Tibial nerve (tissue), 4 donors: ENCODE results near the gene PFKFB4. TPM values are rescaled to one million over a fixed set of nuclear protein-coding genes. Genes with fewer than 3 reads are reported as not detected.

Experiments used
- DNase-seq, 2 donors: peaks; one replicate each; pipeline ENCODE4 v3.0.0-alpha.2; 2019; ENCODE audit warnings: low spot score in 2 of 2
- H3K27ac ChIP-seq, 4 donors: fragments of 200-600 bp; sonication (generic) in 3 of 4; one replicate each; pipeline ENCODE4 v1.5.1; 2017 to 2019; ENCODE audit warnings: mild to moderate bottlenecking in 1 of 4
- H3K27me3 ChIP-seq, 2 donors: fragments of 200-600 bp; sonication (generic) in 1 of 2; one replicate each; pipeline versions ENCODE4 v1.5.1 to v1.6.0; 2017 to 2019
- H3K36me3 ChIP-seq, 3 donors: fragments of 200-600 bp; sonication (generic); one replicate each; pipeline ENCODE4 v1.5.1; 2018 to 2019
- H3K4me1 ChIP-seq, 4 donors: fragments of 200-600 bp; sonication (generic) in 3 of 4; one replicate each; pipeline ENCODE4 v1.5.1; 2017 to 2019
- H3K4me3 ChIP-seq, 4 donors: fragments of 200-600 bp; sonication (generic) in 3 of 4; one replicate each; pipeline ENCODE4 v1.5.1; 2017 to 2019; ENCODE audit warnings: mild to moderate bottlenecking in 1 of 4, moderate library complexity in 1 of 4
- H3K9me3 ChIP-seq, 4 donors: fragments of 200-600 bp; sonication (generic) in 3 of 4; one replicate each; pipeline ENCODE4 v1.5.1; 2017 to 2019
- EP300 ChIP-seq, 2 donors: sonication (generic); formaldehyde crosslinking; IDR thresholded peaks; one replicate each; pipeline ENCODE4 v1.6.1; 2017; ENCODE audit warnings: antibody characterized with exemption in 2 of 2, mild to moderate bottlenecking in 1 of 2
- POLR2A ChIP-seq, 2 donors: fragments of 450-650 bp; IDR thresholded peaks; one replicate each; pipeline ENCODE4 v1.6.1; 2017; ENCODE audit warnings: antibody characterized with exemption in 2 of 2, mild to moderate bottlenecking in 2 of 2, moderate library complexity in 2 of 2
- WGBS, 2 donors: methylation state at CpG; one replicate each; pipeline ENCODE4 v1.1.5; 2018; 5-methylcytosine and 5-hydroxymethylcytosine counted together
- total RNA-seq, 4 donors: library from RNA; depleted of rRNA; stranded (reverse); fragments of >200 nt; gene quantifications; one replicate each; pipeline ENCODE4 v1.1.0, GENCODE V29; 2016
- TF ChIP-seq, protein P1 (sequence below), 5 experiments: fragments of 200-600 bp in 3 of 5; fragments of 450-650 bp in 2 of 5; sonication (generic) in 3 of 5; IDR thresholded peaks; one replicate each; pipeline ENCODE4 v1.5.1; 2016 to 2019; ENCODE audit warnings: antibody characterized with exemption in 5 of 5, mild to moderate bottlenecking in 3 of 5, moderate library complexity in 2 of 5

Gene PFKFB4
- total RNA-seq, 4 donors from 2014 or later: 2.2 to 9.0 (median 7.6) TPM

GRCh38 chr3:48584836-48585235 lies 28.2 kb upstream of the PFKFB4 start:
- H3K4me1 ChIP-seq: no peaks in the 10 kb centered on the region
- TF ChIP-seq, protein P1, sequence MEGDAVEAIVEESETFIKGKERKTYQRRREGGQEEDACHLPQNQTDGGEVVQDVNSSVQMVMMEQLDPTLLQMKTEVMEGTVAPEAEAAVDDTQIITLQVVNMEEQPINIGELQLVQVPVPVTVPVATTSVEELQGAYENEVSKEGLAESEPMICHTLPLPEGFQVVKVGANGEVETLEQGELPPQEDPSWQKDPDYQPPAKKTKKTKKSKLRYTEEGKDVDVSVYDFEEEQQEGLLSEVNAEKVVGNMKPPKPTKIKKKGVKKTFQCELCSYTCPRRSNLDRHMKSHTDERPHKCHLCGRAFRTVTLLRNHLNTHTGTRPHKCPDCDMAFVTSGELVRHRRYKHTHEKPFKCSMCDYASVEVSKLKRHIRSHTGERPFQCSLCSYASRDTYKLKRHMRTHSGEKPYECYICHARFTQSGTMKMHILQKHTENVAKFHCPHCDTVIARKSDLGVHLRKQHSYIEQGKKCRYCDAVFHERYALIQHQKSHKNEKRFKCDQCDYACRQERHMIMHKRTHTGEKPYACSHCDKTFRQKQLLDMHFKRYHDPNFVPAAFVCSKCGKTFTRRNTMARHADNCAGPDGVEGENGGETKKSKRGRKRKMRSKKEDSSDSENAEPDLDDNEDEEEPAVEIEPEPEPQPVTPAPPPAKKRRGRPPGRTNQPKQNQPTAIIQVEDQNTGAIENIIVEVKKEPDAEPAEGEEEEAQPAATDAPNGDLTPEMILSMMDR (IDR thresholded peaks at IDR 0.05): no peak
- TF ChIP-seq POLR2A (IDR thresholded peaks at IDR 0.05) (no peak), EP300 (IDR thresholded peaks at IDR 0.05) (no peak)
- DNase-seq: no peak
- H3K27me3 ChIP-seq: no peaks in the 10 kb centered on the region
- H3K4me3 ChIP-seq: no peak overlapping the region
- H3K36me3 ChIP-seq: peaks cover 0 to 35% (median 0%) of the 10 kb centered on the region in 3 donors
- H3K27ac ChIP-seq: no peak overlapping the region
- 86 to 88% methylated on average over 7 to 8 of the region's 9 CpGs for WGBS, 2 donors
- no peaks in the 10 kb centered on the region for H3K9me3 ChIP-seq

GRCh38 chr3:48581621-48582481 lies 25.2 kb upstream of the PFKFB4 start:
- no peak for DNase-seq
- Histone ChIP-seq H3K4me3 (no peak overlapping the region), H3K4me1 (no peaks in the 10 kb centered on the region), H3K36me3 (peaks cover 0 to 55% (median 0%) of the 10 kb centered on the region in 3 donors), H3K9me3 (no peaks in the 10 kb centered on the region), H3K27me3 (no peaks in the 10 kb centered on the region), H3K27ac (no peak overlapping the region)
- WGBS, 2 donors: 69 to 83% methylated on average over 13 of the region's 14 CpGs
- no peak for TF ChIP-seq EP300 (IDR thresholded peaks at IDR 0.05)
- TF ChIP-seq, protein P1 (IDR thresholded peaks at IDR 0.05): no peak
- no peak for TF ChIP-seq POLR2A (IDR thresholded peaks at IDR 0.05)

DNA sequence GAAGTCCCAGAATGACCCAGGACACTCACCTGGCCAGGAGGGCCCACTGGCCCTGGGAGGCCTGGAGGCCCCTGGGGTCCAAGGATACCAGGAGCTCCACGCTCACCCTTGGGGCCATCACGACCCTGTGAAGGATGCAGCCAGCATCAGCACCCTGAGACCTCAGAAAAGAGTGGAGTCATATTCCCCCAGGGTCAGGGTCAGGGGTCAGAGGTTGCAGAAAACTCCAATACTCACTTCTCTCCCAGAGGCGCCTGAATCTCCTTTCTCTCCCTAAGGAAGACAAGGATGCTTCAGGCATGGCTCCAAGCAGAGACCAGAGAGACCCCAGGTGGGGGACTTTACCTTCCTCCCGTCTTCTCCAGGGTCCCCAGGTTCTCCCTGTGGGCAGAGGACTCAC lies 20.0 kb upstream of the PFKFB4 start:
- no peak overlapping the region for H3K4me3 ChIP-seq
- DNase-seq: no peak
- no peak overlapping the region for H3K27ac ChIP-seq
- WGBS, 2 donors: 78 to 88% methylated on average over 2 to 4 of the region's 4 CpGs
- no peaks in the 10 kb centered on the region for H3K27me3 ChIP-seq
- TF ChIP-seq POLR2A (IDR thresholded peaks at IDR 0.05) (no peak), EP300 (IDR thresholded peaks at IDR 0.05) (no peak)
- TF ChIP-seq, protein P1 (IDR thresholded peaks at IDR 0.05): no peak
- peaks cover 0 to 46% (median 0%) of the 10 kb centered on the region in 3 donors for H3K36me3 ChIP-seq
- H3K9me3 ChIP-seq: no peaks in the 10 kb centered on the region
- no peaks in the 10 kb centered on the region for H3K4me1 ChIP-seq

- WGBS, 2 donors: 76 to 84% methylated on average over 2 to 14 of the region's 17 CpGs
- H3K4me3 ChIP-seq: no peak overlapping the region
- no peak for TF ChIP-seq EP300 (IDR thresholded peaks at IDR 0.05)
- TF ChIP-seq POLR2A (IDR thresholded peaks at IDR 0.05): no peak
- TF ChIP-seq, protein P1 (IDR thresholded peaks at IDR 0.05): no peak
- H3K27ac ChIP-seq: no peak overlapping the region
- H3K36me3 ChIP-seq: peaks cover 0 to 41% (median 0%) of the 10 kb centered on the region in 3 donors
- H3K4me1 ChIP-seq: no peaks in the 10 kb centered on the region
- H3K27me3 ChIP-seq: no peaks in the 10 kb centered on the region
- DNase-seq: no peak
- no peaks in the 10 kb centered on the region for H3K9me3 ChIP-seq
Measured at GRCh38 chr3:48575366-48575765, 18.8 kb upstream of the PFKFB4 start.

DNA sequence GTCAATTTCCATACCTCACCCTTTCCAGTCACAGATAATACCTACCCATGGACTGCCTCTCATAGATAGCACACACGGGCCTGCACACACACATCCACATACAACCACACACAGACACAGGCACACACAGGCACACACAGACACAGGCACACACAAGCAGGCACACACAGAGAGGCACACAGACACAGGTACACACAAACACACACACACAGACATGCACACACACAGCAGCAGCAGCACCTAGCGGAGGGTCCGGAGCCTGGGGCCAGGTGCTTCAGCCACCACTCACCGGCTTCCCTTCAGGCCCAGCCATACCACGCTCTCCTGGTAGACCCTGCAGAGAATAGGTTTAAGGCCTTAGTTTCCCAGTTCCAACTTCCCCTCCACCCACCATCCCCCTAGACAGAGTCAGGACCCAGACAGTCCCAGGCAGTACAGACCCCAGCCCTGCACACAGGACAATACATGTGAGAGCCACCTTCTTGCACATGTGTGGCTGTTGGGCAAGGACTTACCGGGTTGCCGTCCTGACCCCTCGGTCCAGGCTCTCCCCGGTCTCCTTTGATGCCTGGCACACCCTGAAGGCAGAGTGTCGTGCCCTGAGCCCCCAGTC lies 17.5 kb upstream of the PFKFB4 start:
- H3K4me1 ChIP-seq: no peaks in the 10 kb centered on the region
- H3K9me3 ChIP-seq: no peaks in the 10 kb centered on the region
- H3K36me3 ChIP-seq: peaks cover 0 to 34% (median 0%) of the 10 kb centered on the region in 3 donors
- no peak overlapping the region for H3K27ac ChIP-seq
- no peaks in the 10 kb centered on the region for H3K27me3 ChIP-seq
- WGBS, 2 donors: 86 to 96% methylated on average over 10 of the region's 10 CpGs
- TF ChIP-seq, protein P1 (IDR thresholded peaks at IDR 0.05): no peak
- no peak for TF ChIP-seq POLR2A (IDR thresholded peaks at IDR 0.05)
- TF ChIP-seq EP300 (IDR thresholded peaks at IDR 0.05): no peak
- no peak for DNase-seq
- no peak overlapping the region for H3K4me3 ChIP-seq
